ENCODE results near the gene IGLON5. TPM values are rescaled to one million over a fixed set of nuclear protein-coding genes. Genes with fewer than 3 reads are reported as not detected.

The IGLON5 gene
- total RNA-seq, 2 donors from 2014 or later = not detected

DNA sequence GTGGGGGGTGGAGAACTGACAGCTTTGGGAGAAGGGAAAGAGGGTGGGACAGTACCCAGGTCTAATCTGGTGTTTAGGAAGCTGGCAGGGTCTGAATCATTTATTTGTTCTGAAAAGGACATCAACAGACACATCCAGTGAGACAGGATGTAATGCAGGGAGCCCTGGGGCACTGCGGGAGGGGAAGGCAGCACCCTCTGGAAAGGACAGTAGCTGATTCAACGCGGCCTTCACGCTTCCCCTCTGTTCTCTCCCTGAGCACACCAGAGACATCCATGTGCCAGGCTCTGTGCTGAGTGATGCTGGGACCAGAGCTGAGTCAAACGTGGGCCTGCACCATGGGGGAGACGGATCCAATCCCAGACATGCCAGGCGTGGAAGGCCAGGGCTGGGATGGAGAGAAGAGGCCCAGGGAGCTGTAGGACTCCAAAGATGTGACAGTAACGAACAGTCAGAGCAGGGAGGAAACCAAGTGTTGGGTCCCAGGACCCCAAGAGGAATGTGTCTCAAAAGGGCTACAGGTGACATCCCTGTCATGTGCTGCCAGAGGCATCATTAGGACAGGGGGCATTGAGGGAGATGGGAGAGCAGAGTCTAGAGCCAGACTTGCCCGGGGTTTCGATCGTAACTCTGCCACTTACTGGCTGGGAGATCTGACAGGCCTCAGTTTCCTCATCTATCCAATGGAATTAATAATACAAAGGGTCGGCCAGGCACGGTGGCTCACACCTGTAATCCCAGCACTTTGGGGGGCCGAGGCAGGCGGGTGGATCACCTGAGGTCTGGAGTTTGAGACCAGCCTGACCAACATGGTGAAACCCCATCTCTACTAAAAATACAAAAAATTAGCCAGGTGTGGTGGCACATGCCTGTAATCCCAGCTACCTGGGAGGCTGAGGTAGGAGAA, 53.0 kb downstream of the IGLON5 start:
- WGBS, 2 donors = 82 to 83% methylated on average over 8 to 15 of the region's 15 CpGs
- Histone ChIP-seq H3K27me3 (no peaks in the 10 kb centered on the region), H3K4me1 (peaks cover 44% of the 10 kb centered on the region), H3K27ac (no peak overlapping the region), H3K9me3 (no peaks in the 10 kb centered on the region), H3K4me3 (no peak overlapping the region), H3K36me3 (replicated peaks in 1 of 2; ENCODE audit: insufficient read depth in 1 of 2, low read depth in 2 of 2) (no peaks in the 10 kb centered on the region)
- ATAC-seq (no peak), DNase-seq (no peak)
- TF ChIP-seq, protein P1, sequence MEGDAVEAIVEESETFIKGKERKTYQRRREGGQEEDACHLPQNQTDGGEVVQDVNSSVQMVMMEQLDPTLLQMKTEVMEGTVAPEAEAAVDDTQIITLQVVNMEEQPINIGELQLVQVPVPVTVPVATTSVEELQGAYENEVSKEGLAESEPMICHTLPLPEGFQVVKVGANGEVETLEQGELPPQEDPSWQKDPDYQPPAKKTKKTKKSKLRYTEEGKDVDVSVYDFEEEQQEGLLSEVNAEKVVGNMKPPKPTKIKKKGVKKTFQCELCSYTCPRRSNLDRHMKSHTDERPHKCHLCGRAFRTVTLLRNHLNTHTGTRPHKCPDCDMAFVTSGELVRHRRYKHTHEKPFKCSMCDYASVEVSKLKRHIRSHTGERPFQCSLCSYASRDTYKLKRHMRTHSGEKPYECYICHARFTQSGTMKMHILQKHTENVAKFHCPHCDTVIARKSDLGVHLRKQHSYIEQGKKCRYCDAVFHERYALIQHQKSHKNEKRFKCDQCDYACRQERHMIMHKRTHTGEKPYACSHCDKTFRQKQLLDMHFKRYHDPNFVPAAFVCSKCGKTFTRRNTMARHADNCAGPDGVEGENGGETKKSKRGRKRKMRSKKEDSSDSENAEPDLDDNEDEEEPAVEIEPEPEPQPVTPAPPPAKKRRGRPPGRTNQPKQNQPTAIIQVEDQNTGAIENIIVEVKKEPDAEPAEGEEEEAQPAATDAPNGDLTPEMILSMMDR (IDR thresholded peaks at IDR 0.05) = no peak
- TF ChIP-seq POLR2A (IDR thresholded peaks at IDR 0.05) = no peak
- intact Hi-C loops (cut with DNase I) = no loop called here

DNA sequence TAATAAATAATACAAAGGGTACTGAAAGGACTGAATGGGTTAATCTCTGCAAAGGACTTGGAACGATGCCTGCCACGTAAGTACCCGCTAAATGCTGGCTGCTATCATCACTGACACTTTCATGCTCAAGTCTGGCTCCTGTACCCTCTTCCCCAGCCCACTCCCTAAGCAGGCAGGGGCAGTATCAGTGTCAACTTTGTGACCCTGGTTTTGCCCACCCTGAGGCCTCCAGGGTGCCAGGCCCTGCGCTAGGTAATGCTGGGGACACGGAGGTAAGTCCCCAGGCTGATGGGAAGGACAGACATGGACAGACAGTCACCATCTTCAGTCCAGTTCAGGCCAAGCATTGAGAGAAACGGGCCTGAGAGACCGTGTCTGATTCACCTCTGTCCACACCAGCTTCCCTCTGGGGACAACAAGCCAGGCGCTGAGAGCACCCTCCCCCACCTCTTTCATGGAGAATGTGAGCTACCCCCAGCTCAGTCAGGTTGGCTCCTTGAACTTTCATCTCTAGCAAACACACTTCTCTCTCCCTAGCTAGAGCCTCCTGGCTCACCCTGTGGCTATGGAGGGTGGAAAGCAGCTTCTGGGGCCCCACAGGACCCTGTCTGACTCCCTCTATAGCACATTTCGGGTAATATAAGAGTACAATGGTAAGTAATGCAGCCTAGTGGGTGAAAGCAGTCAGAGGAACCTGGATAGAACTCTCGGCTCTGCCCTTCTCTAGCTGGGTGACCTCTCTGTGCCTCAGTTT, 53.9 kb downstream of the IGLON5 start:
- no peak for ATAC-seq
- peak; percentile 26 to 55 (median 45) for DNase-seq
- Histone ChIP-seq H3K36me3 (replicated peaks in 1 of 2; ENCODE audit: insufficient read depth in 1 of 2, low read depth in 2 of 2) (no peaks in the 10 kb centered on the region), H3K9me3 (no peaks in the 10 kb centered on the region), H3K27ac (peak overlapping the region; percentile 94 to 99 (median 98)), H3K4me3 (peak overlapping the region; percentile 54 to 61), H3K27me3 (no peaks in the 10 kb centered on the region), H3K4me1 (peaks cover 44% of the 10 kb centered on the region)
- 12 to 14% methylated on average over 9 to 10 of the region's 10 CpGs for WGBS, 2 donors
- no peak for TF ChIP-seq POLR2A (IDR thresholded peaks at IDR 0.05)
- TF ChIP-seq, protein P1 (IDR thresholded peaks at IDR 0.05) = peak in 1 of 7 experiments; percentile 2
- intact Hi-C loops (cut with DNase I) = no loop called here

DNA sequence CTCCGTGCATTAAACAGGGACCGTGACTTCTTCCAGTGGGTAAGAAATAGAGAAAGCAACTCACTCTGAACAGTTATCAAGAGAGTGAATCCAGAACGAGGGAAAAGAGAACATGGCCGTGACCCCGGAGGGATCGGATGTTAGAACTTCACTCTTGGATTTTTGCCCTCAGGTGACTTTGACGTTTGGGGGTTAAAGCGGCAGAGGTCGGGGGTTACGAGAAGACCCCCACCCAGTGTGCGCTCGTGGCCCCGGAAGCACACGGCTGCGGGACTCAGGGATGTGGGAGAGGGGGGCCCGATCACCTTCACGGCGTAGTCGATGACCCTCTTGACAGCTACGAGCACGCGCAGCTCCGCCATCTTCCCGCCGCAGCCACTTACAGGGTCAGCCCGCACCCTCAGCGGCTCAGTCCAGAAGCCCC, 54.5 kb downstream of the IGLON5 start, which contains the start of gene ETFB:
ETFB (minus strand) TSS at position 424 of the 424 bp plus-strand sequence; CDS start at position 362, 62 bp downstream.
- TF ChIP-seq, protein P1 (IDR thresholded peaks at IDR 0.05) = peak in 1 of 7 experiments; percentile 3
- TF ChIP-seq POLR2A (IDR thresholded peaks at IDR 0.05) = peak in 1 of 3 donors; percentile 41
- H3K4me1 ChIP-seq = peaks cover 44% of the 10 kb centered on the region
- no peaks in the 10 kb centered on the region for H3K27me3 ChIP-seq
- WGBS, 2 donors = 0% methylated on average over 12 to 27 of the region's 27 CpGs
- H3K9me3 ChIP-seq = no peaks in the 10 kb centered on the region
- DNase-seq = no peak
- intact Hi-C loops (cut with DNase I) = no loop called here
- peak within 1 kb of the TSS; percentile 94 to 99 (median 98) for H3K27ac ChIP-seq
- ATAC-seq = no peak
- H3K36me3 ChIP-seq (replicated peaks in 1 of 2; ENCODE audit: insufficient read depth in 1 of 2, low read depth in 2 of 2) = no peaks in the 10 kb centered on the region
- peak within 1 kb of the TSS; percentile 54 to 61 for H3K4me3 ChIP-seq

DNA sequence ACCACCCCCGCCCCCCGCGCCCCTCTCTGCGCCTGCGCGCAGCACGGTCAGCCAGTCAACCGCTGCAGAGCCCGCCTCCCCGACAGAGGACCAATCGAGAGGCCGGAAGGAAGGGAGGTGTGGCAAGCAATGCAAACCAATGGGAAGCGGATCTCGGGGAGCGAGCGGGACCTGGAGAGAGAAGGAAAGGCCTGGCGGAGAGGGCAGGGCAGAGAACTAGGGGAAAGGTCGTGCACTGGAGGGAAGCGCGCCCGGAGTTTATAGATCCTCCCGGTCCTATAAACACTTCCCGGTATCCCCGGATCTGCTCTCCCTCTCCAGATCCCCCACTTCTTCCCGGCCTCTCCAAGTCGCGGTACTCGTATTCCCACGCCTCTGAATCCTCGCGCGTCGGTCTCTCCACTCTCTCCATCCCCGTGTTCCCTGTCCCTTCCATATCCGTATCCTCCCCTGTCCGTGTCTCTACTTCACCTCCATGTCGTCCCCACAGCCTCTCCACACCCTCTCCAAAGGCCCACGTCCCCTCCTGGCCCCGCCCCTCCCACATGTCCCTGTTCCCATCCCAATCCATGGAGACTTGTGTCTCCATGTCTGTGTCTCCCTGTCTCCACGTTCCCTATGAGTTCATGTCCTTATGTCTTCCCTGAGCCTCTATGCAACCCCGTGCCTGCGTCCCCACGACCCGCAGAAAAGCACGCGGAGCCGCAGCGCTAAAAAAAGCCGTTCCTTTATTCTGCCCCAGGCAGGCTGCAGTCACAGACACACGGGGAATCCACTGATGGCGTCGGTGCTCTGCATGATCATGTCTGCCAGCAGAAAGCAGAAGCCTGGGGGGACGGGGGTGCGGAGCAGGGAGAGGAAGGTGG, 55.2 kb downstream of the IGLON5 start:
- peaks cover 44% of the 10 kb centered on the region for H3K4me1 ChIP-seq
- TF ChIP-seq POLR2A (IDR thresholded peaks at IDR 0.05) = peak; percentile 84 to 90 (median 88)
- TF ChIP-seq, protein P1 (IDR thresholded peaks at IDR 0.05) = no peak
- DNase-seq (peak; percentile 98 to 100 (median 99)), ATAC-seq (peak; percentile 87)
- H3K27me3 ChIP-seq = no peaks in the 10 kb centered on the region
- H3K9me3 ChIP-seq = no peaks in the 10 kb centered on the region
- peak overlapping the region; percentile 54 to 61 for H3K4me3 ChIP-seq
- no peaks in the 10 kb centered on the region for H3K36me3 ChIP-seq (replicated peaks in 1 of 2; ENCODE audit: insufficient read depth in 1 of 2, low read depth in 2 of 2)
- H3K27ac ChIP-seq = peak overlapping the region; percentile 94 to 99 (median 98)
- 1 to 2% methylated on average over 45 to 54 of the region's 54 CpGs for WGBS, 2 donors
- intact Hi-C loops (cut with DNase I) = no loop called here

All from body of pancreas (tissue), 4 donors.